Activated CD8-positive, alpha-beta memory T cell treated with anti-CD3 and anti-CD28 coated beads for 48 hours (primary cell): ENCODE results near the gene MXI1.
"Not testable (repeated sequence)": the region's sequence is repeated elsewhere in the genome, so short reads cannot be mapped to it uniquely, and the experiment has no call there.

Experiments
- DNase-seq, 3 experiments: peaks; one replicate each; pipeline ENCODE4 v3.0.0-alpha.2; 2020; ENCODE audit warnings: low read depth in 2 of 3, low spot score in 2 of 3

Gene MXI1

DNA sequence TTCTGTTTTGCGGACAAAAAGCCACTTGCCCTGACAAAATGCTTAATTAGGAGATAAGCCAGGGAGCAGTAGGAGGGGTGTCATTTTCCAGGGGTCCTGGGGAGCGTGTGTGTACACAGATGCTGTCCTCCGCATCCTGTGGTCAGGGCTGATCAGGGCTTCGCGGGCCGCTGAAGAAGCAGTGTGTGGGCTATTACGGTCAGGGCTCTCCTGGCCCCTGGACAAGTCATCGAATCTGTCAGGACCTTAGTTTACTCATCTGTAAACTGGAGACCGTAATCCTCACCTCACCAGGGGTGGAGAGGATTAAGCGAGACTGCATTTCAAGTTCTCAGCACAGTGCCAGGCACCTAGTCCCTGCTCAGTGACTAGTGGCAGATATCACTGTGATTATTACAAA lies 26.0 kb upstream of the MXI1 start:
- DNase-seq: no peak

DNA sequence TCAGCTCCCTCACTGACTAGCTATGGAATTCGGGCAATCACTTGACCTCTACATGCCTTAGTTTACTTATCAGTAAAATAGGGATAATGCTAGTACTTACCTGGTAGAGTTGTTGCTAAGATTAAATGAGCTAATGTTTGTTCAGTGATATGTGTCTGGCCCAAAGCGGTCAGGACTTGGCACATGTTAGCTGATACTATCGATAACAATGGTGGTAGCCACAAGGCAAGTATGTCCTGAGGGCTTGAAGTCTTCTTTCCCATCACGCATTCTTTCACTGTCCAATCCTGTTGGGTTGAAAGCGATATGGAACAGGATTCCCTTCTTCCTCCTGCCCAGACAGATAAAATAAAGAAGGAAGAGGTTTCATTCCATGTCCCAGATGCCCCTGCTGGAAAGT lies 25.5 kb upstream of the MXI1 start:
- DNase-seq: no peak

DNA sequence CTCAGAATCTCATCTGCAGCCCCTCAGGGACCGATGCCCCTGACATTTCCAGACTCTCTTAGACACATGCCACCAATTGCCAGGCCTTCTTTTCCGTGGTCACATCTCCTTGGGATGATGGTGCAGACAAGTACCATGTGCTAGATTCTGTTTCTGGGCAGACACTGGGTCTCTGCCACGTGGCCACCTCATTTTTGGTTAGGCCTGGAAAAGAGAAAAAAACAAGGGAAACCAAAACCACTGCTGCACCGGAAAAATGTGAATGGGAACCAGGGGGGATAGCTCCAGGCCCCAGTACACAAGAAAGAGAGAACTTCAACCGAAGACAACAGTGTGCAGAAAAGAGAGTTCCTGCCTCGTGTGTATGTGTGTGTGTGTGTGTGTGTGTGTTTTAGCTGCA lies 23.0 kb upstream of the MXI1 start:
- no peak for DNase-seq

DNA sequence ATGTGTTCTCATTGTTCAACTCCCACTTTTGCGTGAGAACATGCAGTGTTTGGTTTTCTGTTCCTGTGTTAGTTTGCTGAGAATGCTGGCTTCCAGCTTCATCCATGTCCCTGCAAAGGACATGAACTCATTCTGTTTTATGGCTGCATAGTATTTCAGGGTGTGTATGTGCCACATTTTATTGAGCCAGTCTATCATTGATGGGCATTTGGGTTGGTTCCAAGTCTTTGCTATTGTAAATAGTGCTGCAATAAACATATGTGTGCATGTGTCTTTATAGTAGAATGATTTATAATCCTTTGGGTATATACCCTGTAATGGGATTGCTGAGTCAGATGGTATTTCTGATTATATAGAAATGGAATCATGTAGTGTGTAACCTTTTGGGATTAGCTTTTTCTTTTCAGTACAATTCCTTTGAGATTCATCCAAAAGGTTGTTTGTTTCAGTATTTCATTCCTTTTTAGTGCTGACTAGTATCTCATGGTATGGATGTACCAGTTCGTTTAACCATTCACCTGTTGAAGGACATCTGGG lies 21.7 kb upstream of the MXI1 start:
- DNase-seq: not testable (repeated sequence)

DNA sequence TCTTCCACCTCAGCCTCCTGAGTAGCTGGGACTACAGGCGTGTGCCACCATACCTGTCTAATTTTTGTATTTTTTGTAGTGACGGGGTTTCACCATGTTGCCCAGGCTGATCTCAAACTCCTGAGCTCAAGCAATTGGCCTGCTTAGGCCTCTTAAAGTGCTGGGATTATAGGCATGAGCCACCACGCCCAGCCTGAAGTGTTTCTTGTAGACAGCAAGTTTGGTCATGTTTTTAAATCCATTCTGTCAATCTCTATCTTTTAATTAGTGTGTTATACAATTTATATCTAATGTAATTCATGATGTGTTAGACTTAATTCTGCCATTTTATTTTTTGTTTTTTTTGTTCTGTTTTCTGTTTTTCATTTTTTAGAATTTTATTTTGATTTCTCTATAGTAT lies 17.2 kb upstream of the MXI1 start:
- DNase-seq: no peak

DNA sequence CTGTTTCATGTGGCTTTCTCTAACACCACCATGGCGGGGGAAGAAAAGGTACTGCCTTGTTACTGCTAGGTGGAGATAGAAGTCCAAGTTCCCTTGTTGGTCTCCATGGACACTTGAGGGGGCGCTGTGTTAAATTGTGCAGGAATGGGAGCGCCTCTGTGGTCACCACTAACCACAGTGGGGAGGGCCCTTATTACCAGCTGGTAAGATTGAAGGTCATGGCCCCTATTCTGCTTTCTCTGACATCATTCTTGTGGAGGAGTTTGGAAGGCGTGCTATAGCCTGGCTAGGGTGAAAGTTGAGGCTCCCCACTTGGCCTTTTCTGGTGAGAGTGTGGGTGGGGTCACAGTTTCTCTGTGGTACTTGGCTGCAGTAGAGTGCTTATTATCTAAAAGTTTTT lies 14.9 kb upstream of the MXI1 start:
- DNase-seq: no peak

DNA sequence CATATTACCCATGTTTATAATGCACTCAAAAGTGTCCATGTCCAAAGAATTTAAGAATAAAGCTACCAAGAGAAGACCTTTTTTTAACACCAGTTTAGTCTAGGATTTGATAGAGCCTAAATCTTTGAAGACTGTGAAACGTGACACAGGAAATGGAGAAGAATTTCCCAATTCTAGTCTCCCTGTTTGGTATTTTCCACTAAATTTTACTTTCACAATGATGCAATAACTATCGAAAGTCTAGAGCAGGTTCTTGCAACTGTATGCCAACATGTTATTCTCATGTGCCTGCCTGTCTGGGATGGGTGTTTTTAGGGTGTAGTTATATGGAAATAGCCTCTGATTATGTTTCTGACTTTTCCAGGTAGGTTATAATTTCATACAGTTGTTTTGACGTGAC lies 6.9 kb upstream of the MXI1 start:
- no peak for DNase-seq

DNA sequence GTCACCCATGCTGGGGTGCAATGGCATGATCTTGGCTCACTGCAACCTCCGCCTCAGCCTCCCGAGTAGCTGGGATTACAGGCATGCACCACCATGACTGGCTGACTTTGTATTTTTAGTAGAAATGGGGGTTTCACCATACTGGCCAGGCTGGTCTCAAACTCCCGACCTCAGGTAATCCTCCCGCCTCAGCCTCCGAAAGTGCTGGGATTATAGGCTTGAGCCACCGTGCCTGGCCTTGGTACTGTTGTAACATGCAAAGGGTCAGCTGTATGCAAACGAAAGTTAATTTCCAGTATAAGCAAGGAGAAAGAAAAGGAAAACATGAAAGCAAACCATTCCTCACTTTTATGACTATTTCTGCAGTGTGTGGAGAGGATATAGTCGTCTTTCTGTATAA lies 6.4 kb upstream of the MXI1 start:
- DNase-seq: not testable (repeated sequence)

DNA sequence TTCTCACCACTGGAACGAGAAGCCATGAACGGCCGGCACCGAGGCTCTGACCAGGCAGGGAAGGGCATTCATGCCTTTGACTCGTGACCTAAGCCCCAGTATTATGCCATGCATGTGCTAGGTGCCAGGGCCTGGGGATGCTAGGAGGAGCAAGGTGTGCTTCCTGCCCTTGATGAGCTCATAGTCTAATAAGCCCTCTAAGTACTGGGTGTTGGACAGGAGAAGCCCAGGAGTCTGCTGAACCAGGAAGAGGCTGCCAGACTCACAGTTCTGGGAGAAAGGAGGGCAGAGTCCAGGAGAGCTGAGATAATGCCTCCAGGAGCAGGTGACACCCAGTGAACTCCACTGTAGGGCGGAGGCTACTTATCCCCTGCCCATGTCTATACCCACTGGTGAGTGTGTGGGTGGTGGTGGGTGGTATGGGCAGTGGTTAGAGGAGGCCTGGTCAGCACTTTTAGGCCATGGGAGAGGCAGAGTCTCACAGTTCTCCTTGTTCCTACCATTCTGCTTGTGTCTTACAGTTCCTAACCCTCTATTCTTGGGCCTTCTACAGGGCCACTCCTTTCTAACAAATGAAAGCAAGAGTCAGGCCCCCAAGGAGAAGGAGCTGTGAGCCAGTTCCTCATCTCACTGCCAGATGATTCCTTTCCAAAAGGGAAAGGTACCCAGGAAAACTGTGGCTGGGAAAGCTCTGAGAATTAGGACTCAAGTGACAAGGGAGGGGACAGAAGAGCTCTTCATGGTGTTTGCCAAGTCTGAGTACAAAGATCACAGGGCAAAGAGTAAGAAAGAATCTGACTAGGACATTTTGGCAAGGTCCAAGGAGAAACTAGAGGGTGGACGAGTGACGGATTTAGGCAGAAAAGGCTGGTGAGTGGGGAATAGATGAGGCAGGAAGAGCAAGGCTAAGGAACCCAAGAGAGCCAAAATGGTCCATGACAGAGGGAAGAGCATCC lies 3.6 kb upstream of the MXI1 start:
- DNase-seq: no peak

DNA sequence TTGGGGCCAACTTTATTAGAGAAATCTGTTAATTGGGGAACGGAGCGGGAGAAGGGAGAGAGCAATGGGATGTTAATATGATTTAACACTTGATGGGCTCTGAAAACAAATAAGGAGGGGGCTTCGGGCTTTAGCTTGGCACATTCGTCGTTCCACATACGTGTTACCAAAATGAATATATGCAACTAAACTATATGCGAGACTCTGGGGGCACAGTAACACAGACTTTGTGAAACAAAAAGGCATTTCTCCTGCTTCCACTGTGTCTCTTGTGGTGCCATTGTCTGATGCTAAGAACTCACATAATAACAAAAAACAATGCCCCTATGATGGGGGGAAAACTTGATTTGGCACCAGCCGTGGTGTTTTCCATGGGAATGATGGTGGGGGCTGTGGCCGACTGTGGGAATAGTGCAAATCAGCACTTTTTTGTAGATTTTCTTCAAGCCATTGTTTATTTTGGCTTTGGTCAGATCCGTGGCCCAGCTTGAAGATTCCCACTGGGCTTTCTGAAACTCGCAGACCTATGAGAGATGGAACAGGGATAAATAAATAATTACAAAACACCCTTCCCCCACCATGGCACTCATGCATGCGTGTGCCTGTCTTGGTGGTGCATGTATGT lies 2.2 kb upstream of the MXI1 start:
- no peak for DNase-seq

DNA sequence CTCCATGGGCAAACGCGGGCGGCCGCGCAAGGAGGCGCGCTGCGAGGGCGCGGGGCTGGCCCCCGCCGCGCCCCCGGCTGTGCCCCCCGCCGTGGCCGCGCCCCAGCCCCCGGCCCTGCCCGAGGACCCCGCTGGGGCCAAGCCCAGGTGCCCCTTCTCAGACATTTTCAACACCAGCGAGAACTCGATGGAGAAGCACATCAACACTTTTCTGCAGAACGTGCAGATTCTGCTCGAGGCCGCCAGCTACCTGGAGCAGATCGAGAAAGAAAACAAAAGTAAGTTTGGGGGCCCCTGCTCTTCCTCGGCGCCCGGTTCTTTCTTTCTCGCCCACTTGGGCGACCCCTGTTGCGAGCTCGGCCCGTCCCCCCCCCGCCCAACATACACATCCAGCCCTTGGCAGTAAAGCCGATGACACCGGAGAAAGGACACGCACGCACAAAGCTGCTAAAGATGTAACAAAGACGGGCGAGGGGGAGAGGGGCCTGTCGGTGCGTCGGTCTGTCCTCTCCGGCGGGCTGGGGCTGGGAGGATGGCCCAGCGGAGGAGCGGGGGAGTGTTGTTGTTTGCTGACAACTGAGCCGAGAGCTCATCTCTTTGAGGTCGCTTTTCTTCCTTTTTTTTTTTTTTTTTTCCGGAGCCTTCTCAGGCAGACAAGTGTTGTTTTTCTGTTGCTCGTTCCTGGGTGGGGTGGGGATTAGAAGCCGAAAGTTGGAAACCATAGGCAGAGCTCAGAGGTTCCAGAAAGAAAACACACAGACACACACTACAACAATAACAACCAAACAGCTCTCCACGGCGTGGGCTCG lies 604 bp downstream of the MXI1 start:
- DNase-seq: no peak

DNA sequence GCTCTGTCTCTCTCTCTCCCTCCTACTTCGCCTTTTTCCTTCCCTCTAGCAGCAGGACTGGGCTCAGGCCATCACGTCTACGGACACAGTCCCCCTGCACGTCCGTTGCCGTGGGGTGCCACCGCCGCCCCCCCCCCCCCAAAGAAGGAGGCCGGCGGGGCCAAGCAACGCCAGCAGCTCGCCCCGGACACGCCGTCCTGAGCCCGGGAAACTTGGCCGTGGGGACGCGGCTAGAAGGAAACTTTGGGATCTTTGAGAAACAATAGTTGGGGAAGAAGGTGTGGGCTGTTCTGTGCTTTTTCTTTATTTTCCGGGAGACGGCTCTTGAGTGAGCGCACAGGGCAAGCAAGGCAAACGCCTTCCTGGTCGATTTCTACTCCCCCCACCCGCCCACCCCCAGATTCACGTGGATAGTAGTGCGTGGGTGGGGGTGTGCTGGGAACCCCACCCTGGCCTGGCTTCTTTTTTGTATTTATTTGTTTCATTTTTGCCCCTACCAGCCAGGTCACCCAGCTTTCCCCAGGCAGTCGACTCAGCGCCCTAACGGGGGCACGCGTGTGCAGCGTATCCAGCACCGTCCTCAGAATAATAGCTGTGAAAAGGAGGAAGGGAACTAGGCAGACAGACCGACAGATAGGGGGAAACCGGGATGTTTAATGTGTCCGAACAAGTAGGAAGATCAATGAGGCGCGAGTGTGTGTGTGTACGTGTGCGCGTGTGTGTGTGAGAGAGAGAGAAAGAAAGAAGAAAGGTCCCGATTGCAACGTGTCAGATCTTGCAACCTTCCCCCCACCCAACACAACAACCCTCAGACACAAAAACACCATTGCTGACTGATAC lies 1.4 kb downstream of the MXI1 start:
- no peak for DNase-seq

DNA sequence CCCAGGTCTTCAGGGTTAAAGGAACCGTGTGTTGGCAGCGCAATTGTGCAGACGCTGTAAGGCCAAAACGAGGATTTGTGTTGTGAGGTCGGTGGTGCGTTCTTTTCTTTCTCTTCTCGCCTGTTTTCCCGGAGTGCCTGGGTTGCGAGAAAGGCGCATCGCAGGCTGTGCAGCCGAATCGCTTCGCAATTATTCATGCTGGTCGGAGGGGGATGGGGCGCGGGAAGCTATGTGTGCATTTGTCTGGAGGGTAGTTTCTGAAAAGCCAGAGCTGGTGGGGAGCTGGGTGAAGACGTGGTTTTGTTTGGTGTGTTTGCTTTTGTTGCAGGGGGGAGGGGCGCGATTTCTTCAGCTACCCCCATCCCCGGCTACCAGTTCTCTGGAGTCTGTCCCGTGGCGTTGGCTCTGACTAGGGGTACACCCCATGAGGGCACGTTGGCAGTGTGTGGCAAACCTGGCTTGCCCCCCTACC lies 2.1 kb downstream of the MXI1 start:
- DNase-seq: peak in 1 of 3 experiments; percentile 28

DNA sequence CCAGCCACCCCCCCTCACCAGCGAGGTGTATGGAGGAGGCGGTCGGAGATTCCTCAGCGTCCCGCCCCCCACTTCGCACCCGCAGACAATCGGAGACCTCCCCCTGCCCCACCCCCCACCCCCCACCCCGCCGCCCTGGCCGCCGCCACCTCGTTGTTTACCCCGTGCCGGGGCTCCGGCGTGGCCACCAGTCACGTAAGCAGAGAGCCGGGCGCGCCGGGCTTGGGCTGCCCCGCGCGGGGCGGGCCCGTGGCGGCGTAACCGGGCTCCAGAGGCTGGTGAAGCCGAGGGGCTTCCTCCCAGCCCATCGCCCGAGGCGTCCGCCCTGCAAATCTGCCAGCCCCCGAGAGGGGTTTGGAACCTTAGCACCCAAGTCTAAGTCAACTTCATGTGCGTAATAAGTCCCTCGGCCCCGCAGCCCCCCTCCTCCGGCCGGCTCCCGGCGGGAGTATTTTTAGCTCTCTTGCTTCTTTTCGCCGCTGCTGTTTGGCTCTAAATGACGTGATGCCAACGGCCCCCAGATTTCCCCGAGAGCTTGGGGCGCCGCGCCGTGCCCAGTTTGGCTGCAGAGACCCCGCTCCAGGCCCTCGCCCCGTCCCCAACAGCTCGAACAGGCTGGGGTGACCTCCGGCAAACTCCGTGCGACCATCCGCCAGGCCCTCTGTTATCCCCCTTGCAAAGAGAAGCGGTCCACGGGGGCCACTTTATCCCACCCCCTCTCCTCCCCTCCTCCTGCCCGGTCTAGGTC lies 2.7 kb downstream of the MXI1 start:
- DNase-seq: no peak

DNA sequence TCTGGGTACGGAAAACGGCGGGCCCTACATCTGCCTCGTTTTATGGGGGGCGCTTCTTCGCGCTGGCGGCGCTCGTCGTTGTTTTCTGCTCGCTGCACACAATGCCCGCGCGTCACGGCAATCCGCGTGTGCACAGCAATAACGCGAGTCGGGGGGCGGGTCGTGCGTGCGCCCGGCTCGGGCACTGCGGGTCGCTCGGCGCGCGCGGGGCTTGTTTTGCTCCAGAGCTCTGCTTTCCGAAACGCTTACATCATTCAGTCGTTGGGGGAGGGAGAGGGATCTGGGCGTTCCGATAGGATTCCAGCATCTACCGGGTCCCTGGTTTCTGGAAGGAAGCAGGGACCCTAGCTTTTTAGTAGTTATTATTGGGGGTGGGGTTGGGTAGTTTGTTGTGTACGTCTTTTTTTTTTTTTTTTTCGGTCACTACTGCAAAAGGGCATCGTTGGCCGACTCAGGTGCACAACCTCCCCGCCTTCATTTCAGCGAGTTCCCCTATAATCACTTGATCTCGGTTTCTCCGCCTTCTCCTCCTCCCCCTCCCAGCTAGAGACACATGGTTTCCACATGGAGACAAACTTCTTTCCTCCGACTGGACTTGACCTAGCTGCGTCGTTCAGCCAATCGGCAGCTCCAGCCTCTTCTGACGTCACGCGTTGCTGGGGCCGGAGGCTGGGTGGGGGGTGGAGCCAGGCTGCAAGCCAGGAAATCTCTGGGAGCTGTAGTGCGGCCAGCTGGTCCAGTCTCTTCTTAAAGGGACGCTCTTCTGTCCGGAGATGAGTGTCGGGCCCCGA lies 3.5 kb downstream of the MXI1 start:
- DNase-seq: peak; percentile 76 to 93 (median 87)

DNA sequence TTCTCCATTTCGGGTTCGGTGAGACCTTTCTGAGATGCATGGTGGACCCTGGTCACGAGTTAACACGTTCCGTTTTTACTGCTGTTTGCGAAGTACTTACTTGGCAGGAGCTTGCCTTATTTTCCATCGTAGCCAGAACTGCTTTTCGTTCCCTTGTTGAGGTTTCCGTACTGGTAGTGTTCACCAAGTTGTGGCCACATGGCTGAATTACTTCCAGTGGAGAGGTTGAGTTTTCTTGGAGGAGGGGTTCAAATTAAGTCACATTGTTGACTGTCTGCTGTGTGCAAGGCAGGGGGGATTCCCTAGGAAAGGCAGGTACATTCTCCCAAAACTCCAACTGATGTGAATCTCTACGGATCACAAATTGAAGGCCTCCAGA lies 4.0 kb downstream of the MXI1 start:
- DNase-seq: no peak

DNA sequence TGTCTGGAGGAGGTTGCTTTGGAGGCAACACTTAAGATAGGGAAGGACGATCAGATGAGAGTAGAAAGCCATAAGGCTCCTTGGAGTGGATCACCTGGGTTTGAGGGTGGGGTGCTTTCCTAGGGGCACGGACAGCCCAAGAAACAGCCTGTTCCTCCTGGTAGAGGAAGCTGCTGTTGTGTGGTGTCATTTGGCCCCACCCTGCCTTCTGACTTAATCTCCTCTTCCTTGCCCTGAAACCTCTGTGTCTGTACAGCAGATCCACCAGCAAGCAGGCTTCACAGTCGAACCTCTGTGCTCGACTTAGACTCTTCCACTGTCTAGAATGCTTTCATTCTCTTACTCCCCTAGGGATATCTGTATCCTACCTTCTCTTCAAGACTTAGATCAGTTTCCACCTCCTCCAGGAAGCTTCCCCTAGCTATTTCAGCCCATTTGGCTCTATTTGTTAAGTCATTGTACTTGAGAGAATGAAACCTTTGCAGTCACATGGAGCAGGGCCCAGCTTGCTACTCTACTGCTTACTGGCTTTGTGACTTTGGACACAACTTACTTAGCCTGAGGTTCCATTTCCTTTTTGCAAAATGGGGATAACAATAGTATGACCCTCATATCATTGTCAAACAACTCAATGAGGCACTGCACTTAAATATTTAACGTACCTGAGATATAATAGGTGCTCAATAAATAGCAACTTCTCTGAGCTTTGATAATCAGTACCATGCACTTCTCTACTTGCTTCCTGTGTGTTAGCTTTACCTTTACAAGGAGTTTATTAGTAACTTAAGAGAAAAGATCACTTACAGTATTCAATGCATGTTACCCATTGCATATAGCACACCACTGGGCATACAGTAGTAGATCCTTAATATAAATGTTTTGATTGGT lies 5.0 kb downstream of the MXI1 start:
- DNase-seq: no peak

DNA sequence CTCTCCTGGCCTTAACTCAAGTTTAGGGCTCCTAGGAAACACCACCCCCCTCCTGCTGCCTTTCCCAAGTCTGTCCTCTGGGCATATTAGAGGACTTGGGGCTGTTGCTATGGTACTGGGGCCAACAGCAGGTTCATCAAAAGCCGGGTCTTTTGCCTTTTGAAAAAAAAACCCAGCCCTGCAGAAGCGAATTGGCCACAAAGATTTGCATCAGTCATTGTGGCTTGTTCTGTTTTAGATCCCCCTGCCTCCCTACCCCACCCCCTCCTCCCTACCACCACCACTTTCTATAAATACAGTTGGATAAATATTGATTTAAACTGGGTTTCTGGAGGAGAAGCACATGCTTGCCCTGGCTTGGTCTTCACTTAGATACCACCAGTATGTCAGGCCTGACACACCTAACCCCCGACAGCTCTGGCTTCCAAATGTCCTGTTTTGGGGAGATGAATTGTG lies 7.0 kb downstream of the MXI1 start:
- DNase-seq: no peak
